GM19455 (cell line): ENCODE data around the gene ARID4B.
"Not testable (repeated sequence)": the region's sequence is repeated elsewhere in the genome, so short reads cannot be mapped to it uniquely, and the experiment has no call there.

ENCODE experiments used
- ATAC-seq: cut with Tn5 transposase; IDR thresholded peaks from one replicate; pipeline ENCODE4 v1.9.1; 2021; ENCODE audit not compliant: unreplicated experiment

The ARID4B gene

GRCh38 chr1:235161685-235162327 lies 166.2 kb downstream of the ARID4B start:
- no peak for ATAC-seq

GRCh38 chr1:235160957-235161684 lies 166.9 kb downstream of the ARID4B start, which contains the start of gene RBM34:
Gene RBM34 (minus strand): TSS chr1:235161250. CDS start chr1:235161226, 24 bp downstream.
- ATAC-seq: peak; percentile 92

- ATAC-seq: peak; percentile 44
Observed at GRCh38 chr1:235160383-235160956, 167.5 kb downstream of the ARID4B start.

- ATAC-seq: not testable (repeated sequence)
Observed at GRCh38 chr1:235159930-235160329, 168.0 kb downstream of the ARID4B start.

- ATAC-seq: not testable (repeated sequence)
Observed at GRCh38 chr1:235159284-235159683, 168.7 kb downstream of the ARID4B start.

- ATAC-seq: no peak
Observed at GRCh38 chr1:235158680-235159079, 169.3 kb downstream of the ARID4B start.

GRCh38 chr1:235157150-235157549 lies 170.8 kb downstream of the ARID4B start:
- ATAC-seq: no peak

GRCh38 chr1:235156740-235157139 lies 171.2 kb downstream of the ARID4B start:
- no peak for ATAC-seq

GRCh38 chr1:235156265-235156664 lies 171.7 kb downstream of the ARID4B start:
- ATAC-seq: no peak

GRCh38 chr1:235152235-235152634 lies 175.7 kb downstream of the ARID4B start:
- no peak for ATAC-seq

GRCh38 chr1:235151033-235151432 lies 176.9 kb downstream of the ARID4B start:
- no peak for ATAC-seq

GRCh38 chr1:235149824-235150223 lies 178.2 kb downstream of the ARID4B start:
- ATAC-seq: no peak

- ATAC-seq: no peak
Observed at GRCh38 chr1:235147269-235147668, 180.7 kb downstream of the ARID4B start.

GRCh38 chr1:235145639-235146038 lies 182.3 kb downstream of the ARID4B start:
- no peak for ATAC-seq

- no peak for ATAC-seq
Observed at GRCh38 chr1:235142991-235143390, 185.0 kb downstream of the ARID4B start.

- ATAC-seq: no peak
Observed at GRCh38 chr1:235139315-235139714, 188.7 kb downstream of the ARID4B start.

GRCh38 chr1:235138821-235139220 lies 189.2 kb downstream of the ARID4B start:
- ATAC-seq: no peak

GRCh38 chr1:235136111-235136510 lies 191.9 kb downstream of the ARID4B start:
- no peak for ATAC-seq

GRCh38 chr1:235134171-235134570 lies 193.8 kb downstream of the ARID4B start:
- no peak for ATAC-seq

- ATAC-seq: no peak
Observed at GRCh38 chr1:235133086-235133485, 194.9 kb downstream of the ARID4B start.

- no peak for ATAC-seq
Observed at GRCh38 chr1:235131961-235132360, 196.0 kb downstream of the ARID4B start.

- ATAC-seq: no peak
Observed at GRCh38 chr1:235130766-235131270, 197.2 kb downstream of the ARID4B start.
